Measurements from ENCODE around the gene AK8. TPM values are rescaled to one million over a fixed set of nuclear protein-coding genes. Genes with fewer than 3 reads are reported as not detected.
"Not testable (repeated sequence)": the region's sequence is repeated elsewhere in the genome, so short reads cannot be mapped to it uniquely, and the experiment has no call there.

AK8 gene
- total RNA-seq, 1 experiment from 2014 or later = 1.9 TPM

GRCh38 chr9:132711846-132712245, 166.2 kb downstream of the AK8 start:
- H3K4me3 ChIP-seq = no peak overlapping the region
- no peak for DNase-seq
- no peaks in the 10 kb centered on the region for H3K9me3 ChIP-seq
- H3K27me3 ChIP-seq = no peaks in the 10 kb centered on the region
- H3K36me3 ChIP-seq = no peaks in the 10 kb centered on the region

- not testable (repeated sequence) for H3K36me3 ChIP-seq, DNase-seq, H3K4me3 ChIP-seq, H3K27me3 ChIP-seq, H3K9me3 ChIP-seq
Observed at GRCh38 chr9:132711152-132711551, 166.9 kb downstream of the AK8 start.

GRCh38 chr9:132710333-132710732, 167.8 kb downstream of the AK8 start:
- H3K4me3 ChIP-seq = no peak overlapping the region
- no peak for DNase-seq
- H3K9me3 ChIP-seq = no peaks in the 10 kb centered on the region
- no peaks in the 10 kb centered on the region for H3K27me3 ChIP-seq
- H3K36me3 ChIP-seq = no peaks in the 10 kb centered on the region

GRCh38 chr9:132708769-132709430, 169.2 kb downstream of the AK8 start:
- Histone ChIP-seq H3K9me3 (no peaks in the 10 kb centered on the region), H3K27me3 (no peaks in the 10 kb centered on the region), H3K4me3 (no peak overlapping the region), H3K36me3 (no peaks in the 10 kb centered on the region)
- DNase-seq = no peak

- Histone ChIP-seq H3K4me3 (no peak overlapping the region), H3K9me3 (no peaks in the 10 kb centered on the region), H3K27me3 (no peaks in the 10 kb centered on the region), H3K36me3 (no peaks in the 10 kb centered on the region)
- DNase-seq = no peak
Observed at GRCh38 chr9:132708239-132708638, 169.8 kb downstream of the AK8 start.

- peaks cover 6% of the 10 kb centered on the region for H3K9me3 ChIP-seq
- no peaks in the 10 kb centered on the region for H3K27me3 ChIP-seq
- no peaks in the 10 kb centered on the region for H3K36me3 ChIP-seq
- DNase-seq = no peak
- no peak overlapping the region for H3K4me3 ChIP-seq
Observed at GRCh38 chr9:132703336-132703735, 174.7 kb downstream of the AK8 start.

- DNase-seq = no peak
- Histone ChIP-seq H3K36me3 (no peaks in the 10 kb centered on the region), H3K27me3 (no peaks in the 10 kb centered on the region), H3K4me3 (no peak overlapping the region), H3K9me3 (peaks cover 15% of the 10 kb centered on the region)
Observed at GRCh38 chr9:132702254-132702653, 175.8 kb downstream of the AK8 start.

- DNase-seq = no peak
- H3K36me3 ChIP-seq = no peaks in the 10 kb centered on the region
- no peaks in the 10 kb centered on the region for H3K27me3 ChIP-seq
- peaks cover 20% of the 10 kb centered on the region for H3K9me3 ChIP-seq
- no peak overlapping the region for H3K4me3 ChIP-seq
Observed at GRCh38 chr9:132699956-132700355, 178.1 kb downstream of the AK8 start.

GRCh38 chr9:132698989-132699388, 179.1 kb downstream of the AK8 start:
- Histone ChIP-seq H3K27me3 (no peaks in the 10 kb centered on the region), H3K4me3 (no peak overlapping the region), H3K9me3 (peaks cover 23% of the 10 kb centered on the region), H3K36me3 (peaks cover 4% of the 10 kb centered on the region)
- no peak for DNase-seq

- Histone ChIP-seq H3K36me3 (peaks cover 17% of the 10 kb centered on the region), H3K27me3 (no peaks in the 10 kb centered on the region), H3K9me3 (peaks cover 22% of the 10 kb centered on the region), H3K4me3 (no peak overlapping the region)
- no peak for DNase-seq
Observed at GRCh38 chr9:132697230-132697629, 180.9 kb downstream of the AK8 start.

- Histone ChIP-seq H3K36me3 (peaks cover 41% of the 10 kb centered on the region), H3K27me3 (no peaks in the 10 kb centered on the region), H3K4me3 (no peak overlapping the region), H3K9me3 (peaks cover 22% of the 10 kb centered on the region)
- DNase-seq = no peak
Observed at GRCh38 chr9:132694144-132694543, 183.9 kb downstream of the AK8 start.

GRCh38 chr9:132690696-132691095, 187.4 kb downstream of the AK8 start:
- DNase-seq = no peak
- peaks cover 3% of the 10 kb centered on the region; the same call in 1 of the 2 replicates for H3K9me3 ChIP-seq
- H3K4me3 ChIP-seq = no peak overlapping the region
- no peaks in the 10 kb centered on the region for H3K27me3 ChIP-seq
- peaks cover 73% of the 10 kb centered on the region for H3K36me3 ChIP-seq

GRCh38 chr9:132683873-132684272, 194.2 kb downstream of the AK8 start:
- DNase-seq = no peak

GRCh38 chr9:132681561-132681960, 196.5 kb downstream of the AK8 start:
- no peak overlapping the region for H3K4me3 ChIP-seq
- no peaks in the 10 kb centered on the region for H3K27me3 ChIP-seq
- no peak for DNase-seq
- H3K36me3 ChIP-seq = peaks cover 86% of the 10 kb centered on the region
- H3K9me3 ChIP-seq = no peaks in the 10 kb centered on the region

More at GRCh38 chr9:132683873-132684272, 194.2 kb downstream of the AK8 start:
- no peak overlapping the region for H3K4me3 ChIP-seq
- H3K9me3 ChIP-seq = no peaks in the 10 kb centered on the region
- peaks cover 85% of the 10 kb centered on the region for H3K36me3 ChIP-seq
- no peaks in the 10 kb centered on the region for H3K27me3 ChIP-seq

- no peaks in the 10 kb centered on the region for H3K27me3 ChIP-seq
- H3K9me3 ChIP-seq = no peaks in the 10 kb centered on the region
- H3K36me3 ChIP-seq = peaks cover 74% of the 10 kb centered on the region
- no peak for DNase-seq
- no peak overlapping the region for H3K4me3 ChIP-seq
Observed at GRCh38 chr9:132679946-132680625, 198.0 kb downstream of the AK8 start.

GRCh38 chr9:132677976-132678375, 200.1 kb downstream of the AK8 start:
- Histone ChIP-seq H3K27me3 (no peaks in the 10 kb centered on the region), H3K9me3 (no peaks in the 10 kb centered on the region), H3K36me3 (peaks cover 71% of the 10 kb centered on the region), H3K4me3 (no peak overlapping the region)
- DNase-seq = no peak

All from MG63 (cell line).